HCT116 (cell line): ENCODE measurements around the gene TBR1. TPM values are rescaled to one million over a fixed set of nuclear protein-coding genes. Genes with fewer than 3 reads are reported as not detected.

Experiments
- ATAC-seq: fragments of 200-7000 bp; cut with Tn5 transposase; 2 replicates; pipeline ENCODE4 v1.9.1; 2020; ENCODE audit warnings: mild to moderate bottlenecking, moderate library complexity
- BruUV-seq: library from RNA; stranded (reverse); fragments of 400-500 nt; replicated peaks from 2 replicates; lab custom pipeline; 2021; lab: Mats Ljungman, UMichigan
- CTCF ChIA-PET: fragments of 300-600 bp; sonication (Branson Sonifier 250); formaldehyde crosslinking; loops from one replicate; lab custom pipeline; 2021; ENCODE audit warnings: antibody characterized with exemption; lab: Charles Lee
- POLR2A ChIA-PET: fragments of 300-600, 350-600 bp; sonication (Branson Sonifier 250); formaldehyde crosslinking; loops from one replicate; lab custom pipeline; 2021; ENCODE audit warnings: antibody characterized with exemption; lab: Charles Lee
- RAD21 ChIA-PET, 2 experiments: fragments of 300-600 bp; sonication (Branson Sonifier 250); formaldehyde crosslinking; loops; one replicate each; lab custom pipeline; 2023; ENCODE audit warnings: low total read pairs in 2 of 2; ENCODE audit not compliant: uncharacterized antibody in 2 of 2, unreplicated experiment in 2 of 2, low non-redundant PET in 1 of 2; lab: Charles Lee
- DNase-seq: peaks from one replicate; pipeline ENCODE4 v3.0.0-alpha.2; 2010; ENCODE audit warnings: low read depth, low spot score
- H2AFZ ChIP-seq: fragments of 200-600 bp; shearing (Covaris generic), sonication (generic); 2 replicates; pipeline ENCODE4 v1.6.1; 2017; ENCODE audit warnings: low read depth, mixed run types, mixed read lengths, antibody characterized with exemption, low read length; ENCODE audit not compliant: poor library complexity, severe bottlenecking
- H3K27ac ChIP-seq: 2 replicates; pipeline ENCODE4 v1.5.1; 2012; ENCODE audit warnings: low read depth, low read length
- H3K27me3 ChIP-seq: fragments of 200-600 bp; sonication (generic); 2 replicates; pipeline ENCODE4 v1.6.1; 2016; ENCODE audit warnings: mixed run types, low read length, mixed read lengths; ENCODE audit not compliant: insufficient read depth
- H3K36me3 ChIP-seq, 2 experiments: fragments of 200-500 bp in 1 of 2; fragments of 200-600 bp in 1 of 2; sonication (Bioruptor generic) in 1 of 2; sonication (generic) in 1 of 2; 2 replicates each; pipeline versions ENCODE4 v1.5.1 to v1.6.1; 2014 to 2016; ENCODE audit warnings: low read length in 2 of 2, inconsistent platforms in 1 of 2, mixed read lengths in 1 of 2, mixed run types in 1 of 2; ENCODE audit not compliant: insufficient read depth in 2 of 2, control insufficient read depth in 1 of 2
- H3K4me1 ChIP-seq, 2 experiments: fragments of 200-600 bp in 1 of 2; sonication (generic) in 1 of 2; 2 replicates each; pipeline versions ENCODE4 v1.5.1 to v1.6.1; 2012 to 2017; ENCODE audit warnings: low read length in 2 of 2, inconsistent platforms in 1 of 2, mild to moderate bottlenecking in 1 of 2, mixed read lengths in 1 of 2, mixed run types in 1 of 2, moderate library complexity in 1 of 2; ENCODE audit not compliant: insufficient read depth in 2 of 2, control insufficient read depth in 1 of 2
- H3K4me2 ChIP-seq: fragments of 200-600 bp; sonication (generic); 2 replicates; pipeline ENCODE4 v1.6.1; 2017; ENCODE audit warnings: mixed run types, low read length, mixed read lengths
- H3K4me3 ChIP-seq, 2 experiments: fragments of 200-600 bp in 1 of 2; sonication (generic) in 1 of 2; replicated peaks in 1 of 2; 2 replicates each; pipeline ENCODE4 v1.5.1; 2011 to 2016; ENCODE audit warnings: low read length in 2 of 2, control low read depth in 1 of 2, low read depth in 1 of 2, mild to moderate bottlenecking in 1 of 2, mixed read lengths in 1 of 2, mixed run types in 1 of 2
- H3K79me2 ChIP-seq: fragments of 200-600 bp; sonication (generic); 2 replicates; pipeline ENCODE4 v1.6.1; 2017; ENCODE audit warnings: mild to moderate bottlenecking, mixed run types, low read length, moderate library complexity, mixed read lengths; ENCODE audit not compliant: insufficient read depth
- H3K9ac ChIP-seq: fragments of 200-600 bp; sonication (generic); 2 replicates; pipeline ENCODE4 v1.6.1; 2016; ENCODE audit warnings: low read length, mixed read lengths
- H3K9me2 ChIP-seq: fragments of 200-600 bp; sonication (generic), shearing (Covaris generic); 2 replicates; pipeline ENCODE4 v1.6.1; 2017; ENCODE audit warnings: mixed run types, mild to moderate bottlenecking, moderate library complexity; ENCODE audit not compliant: insufficient read depth
- H3K9me3 ChIP-seq, 2 experiments: fragments of 200-500 bp in 1 of 2; fragments of 200-600 bp in 1 of 2; sonication (Bioruptor generic) in 1 of 2; sonication (generic) in 1 of 2; 2 replicates each; pipeline ENCODE4 v1.6.1; 2014 to 2017; ENCODE audit warnings: low read length in 2 of 2, mixed read lengths in 2 of 2, inconsistent platforms in 1 of 2, low read depth in 1 of 2, mild to moderate bottlenecking in 1 of 2, mixed run types in 1 of 2, moderate library complexity in 1 of 2; ENCODE audit not compliant: control insufficient read depth in 1 of 2, insufficient read depth in 1 of 2
- H4K20me1 ChIP-seq: fragments of 200-600 bp; sonication (generic), shearing (Covaris generic); 2 replicates; pipeline ENCODE4 v1.6.1; 2017; ENCODE audit warnings: mixed run types, mild to moderate bottlenecking, moderate library complexity; ENCODE audit not compliant: insufficient read depth
- CBX3 ChIP-seq: IDR thresholded peaks from 2 replicates; pipeline ENCODE4 v1.6.1; 2012; ENCODE audit warnings: low read depth
- CEBPB ChIP-seq: IDR thresholded peaks from 2 replicates; pipeline ENCODE4 v1.6.1; 2012; ENCODE audit warnings: low read depth
- EZH2phosphoT487 ChIP-seq: fragments of 200-600 bp; IDR thresholded peaks from 2 replicates; pipeline ENCODE4 v1.6.1; 2018; ENCODE audit warnings: antibody characterized with exemption, borderline replicate concordance
- FOSL1 ChIP-seq: IDR thresholded peaks from 2 replicates; pipeline ENCODE4 v1.6.1; 2012; ENCODE audit warnings: low read depth
- JUND ChIP-seq: IDR thresholded peaks from 2 replicates; pipeline ENCODE4 v1.6.1; 2012
- POLR2A ChIP-seq: IDR thresholded peaks from 2 replicates; pipeline ENCODE4 v1.7.0; 2011; ENCODE audit warnings: borderline replicate concordance; ENCODE audit not compliant: insufficient read depth, insufficient read length; ENCODE audit errors: extremely low read depth
- POLR2AphosphoS5 ChIP-seq: IDR thresholded peaks from 2 replicates; pipeline ENCODE4 v1.6.1; 2011; ENCODE audit warnings: mild to moderate bottlenecking, low read depth, low read length, moderate library complexity
- SP1 ChIP-seq: IDR thresholded peaks from 2 replicates; pipeline ENCODE4 v1.6.1; 2012; ENCODE audit warnings: low read depth
- SRF ChIP-seq: IDR thresholded peaks from 2 replicates; pipeline ENCODE4 v1.6.1; 2012; ENCODE audit warnings: low read depth
- YY1 ChIP-seq: IDR thresholded peaks from 2 replicates; pipeline ENCODE4 v1.6.1; 2011; ENCODE audit warnings: low read length, low read depth, moderate library complexity, mild to moderate bottlenecking; ENCODE audit not compliant: insufficient replicate concordance; ENCODE audit errors: extremely low read depth
- ZBTB33 ChIP-seq: IDR thresholded peaks from 2 replicates; pipeline ENCODE4 v1.6.1; 2011; ENCODE audit warnings: mild to moderate bottlenecking, low read length, moderate library complexity; ENCODE audit not compliant: insufficient replicate concordance; ENCODE audit errors: extremely low read depth
- ZFX ChIP-seq: fragments of 450-650 bp; IDR thresholded peaks from 2 replicates; pipeline ENCODE4 v1.6.1; 2017
- intact Hi-C: fragments of 100-400 bp; cut with micrococcal nuclease; formaldehyde crosslinking; loops from 2 replicates; pipeline ENCODE4 v1.10.0; 2022
- total RNA-seq: library from RNA; stranded (reverse); gene quantifications from one replicate; pipeline ENCODE4 v1.2.1, GENCODE V29; 2021; ENCODE audit not compliant: unreplicated experiment

The TBR1 gene
- total RNA-seq, 1 experiment from 2014 or later = 0.17 TPM

DNA sequence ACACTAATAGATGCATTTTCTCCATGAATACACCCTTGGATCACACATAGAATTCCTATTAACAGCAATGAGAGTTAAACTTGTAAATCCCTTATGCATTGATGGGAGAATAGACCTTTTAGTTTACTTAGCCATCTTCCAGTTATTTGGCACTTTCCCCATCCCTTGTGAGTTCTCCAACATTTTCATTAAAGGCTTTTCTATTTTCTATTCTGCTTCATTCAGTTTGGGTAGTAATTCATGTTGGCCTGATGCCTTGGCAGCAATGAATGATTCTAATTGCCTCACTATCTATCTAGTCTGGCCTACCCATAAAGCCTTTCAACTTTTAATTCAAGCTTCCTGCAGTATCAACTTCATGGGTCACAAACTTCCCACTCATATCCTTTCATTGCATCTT is 32.3 kb downstream of the TBR1 start:
- BruUV-seq = no TSS peak
- no peaks in the 10 kb centered on the region for H3K4me1 ChIP-seq
- ChIA-PET POLR2A (no interaction called here), RAD21 (no interaction called here), CTCF (no interaction called here)
- H3K4me3 ChIP-seq = no peak overlapping the region
- no peak overlapping the region for H3K27ac ChIP-seq
- no peak overlapping the region for H3K4me2 ChIP-seq
- H3K9ac ChIP-seq = no peak overlapping the region
- no peak for DNase-seq
- no peaks in the 10 kb centered on the region for H3K9me3 ChIP-seq
- ATAC-seq = no peak
- H3K9me2 ChIP-seq = no peaks in the 10 kb centered on the region
- H2AFZ ChIP-seq = no peak overlapping the region
- H3K79me2 ChIP-seq = no peaks in the 10 kb centered on the region
- TF ChIP-seq JUND (no peak), SP1 (no peak), YY1 (no peak), CEBPB (no peak), ZFX (no peak), POLR2A (no peak), SRF (no peak), EZH2phosphoT487 (no peak)
- H3K27me3 ChIP-seq = no peaks in the 10 kb centered on the region; the same call in 1 of the 2 replicates
- H3K36me3 ChIP-seq = no peaks in the 10 kb centered on the region
- intact Hi-C loops = no loop called here
- H4K20me1 ChIP-seq = no peaks in the 10 kb centered on the region

DNA sequence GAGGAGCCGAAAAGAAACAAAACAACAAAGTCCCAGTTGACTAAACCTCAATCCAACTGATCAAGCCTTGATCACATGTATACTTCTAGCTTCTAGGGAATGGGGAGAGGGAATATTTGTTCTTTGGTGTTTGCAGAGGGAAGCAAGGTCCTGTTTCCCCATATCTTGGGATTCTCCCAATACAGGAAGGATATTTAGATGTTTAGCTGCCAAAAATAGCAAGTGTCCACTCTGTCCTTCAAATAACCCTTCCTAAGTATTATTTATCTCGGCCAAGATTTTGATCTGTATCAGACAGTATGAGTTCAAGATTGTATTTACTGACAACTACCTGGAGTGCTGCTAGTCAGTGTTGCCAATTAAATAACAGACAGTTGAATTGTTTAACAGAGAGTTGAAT is 55.5 kb downstream of the TBR1 start:
- no peaks in the 10 kb centered on the region for H4K20me1 ChIP-seq
- intact Hi-C loops = no loop called here
- ATAC-seq (no peak), DNase-seq (no peak)
- no peaks in the 10 kb centered on the region for H3K9me2 ChIP-seq
- no peaks in the 10 kb centered on the region for H3K79me2 ChIP-seq
- no TSS peak for BruUV-seq
- ChIA-PET CTCF (no interaction called here), POLR2A (no interaction called here), RAD21 (no interaction called here)
- H3K9ac ChIP-seq = no peak overlapping the region
- H3K9me3 ChIP-seq = peaks cover 0 to 7% of the 10 kb centered on the region in 2 experiments; a peak in 1 of 4 replicates
- no peak overlapping the region for H3K4me2 ChIP-seq
- H3K4me1 ChIP-seq = no peaks in the 10 kb centered on the region
- no peak overlapping the region for H3K4me3 ChIP-seq
- no peak overlapping the region for H2AFZ ChIP-seq
- no peak overlapping the region for H3K27ac ChIP-seq
- TF ChIP-seq CBX3 = no peak
- no peak for TF ChIP-seq POLR2AphosphoS5
- no peak for TF ChIP-seq FOSL1
- no peak for TF ChIP-seq ZBTB33
- H3K36me3 ChIP-seq = no peaks in the 10 kb centered on the region
- no peaks in the 10 kb centered on the region for H3K27me3 ChIP-seq
